Fibroblast of peridontal ligament (primary cell): ENCODE data around the gene TSACC.
"Not testable (repeated sequence)": the region's sequence is repeated elsewhere in the genome, so short reads cannot be mapped to it uniquely, and the experiment has no call there.

Experiments used
- DNase-seq: peaks from one replicate; pipeline ENCODE4 v3.0.0-alpha.2; 2010; ENCODE audit errors: extremely low read depth

The TSACC gene

DNA sequence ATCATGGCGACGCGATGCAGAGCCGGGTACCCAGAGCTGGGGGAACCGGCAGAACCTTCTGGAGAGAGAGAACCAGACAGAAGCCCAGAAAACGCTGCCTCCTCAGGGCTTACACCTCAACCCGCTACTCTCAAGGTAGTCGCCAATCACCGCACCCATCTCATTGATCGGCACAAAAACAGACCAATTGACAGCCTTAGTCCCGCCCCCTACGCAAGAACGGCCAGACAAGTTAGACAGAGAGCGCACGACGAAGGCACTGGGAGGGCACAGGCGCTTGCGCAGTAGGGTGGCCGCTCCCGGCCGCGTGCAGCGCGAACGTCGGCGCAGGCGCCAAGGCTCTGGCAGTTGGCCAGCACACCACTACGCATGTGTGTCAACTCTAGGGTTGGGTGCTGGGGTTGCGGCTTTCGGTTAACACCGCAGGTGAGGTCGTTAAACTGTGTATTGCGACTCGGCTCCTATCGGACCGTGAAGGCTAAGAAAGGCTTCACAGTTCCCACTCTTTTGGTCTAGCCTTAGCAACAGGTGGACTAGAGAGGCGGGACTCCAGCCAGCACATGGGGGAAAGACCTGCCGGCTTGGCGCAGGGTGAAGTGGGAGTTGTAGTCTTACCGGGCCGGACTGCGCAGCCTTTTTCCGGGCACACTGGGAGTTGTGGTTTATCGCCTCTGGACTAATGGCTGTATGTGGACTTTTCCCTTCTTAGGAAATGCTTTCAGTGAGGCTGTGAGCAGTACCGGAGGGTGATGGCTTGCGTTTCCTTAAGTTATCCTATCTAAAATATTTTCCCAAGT lies at the start of gene TSACC, which contains the start of gene CCT3:
Gene TSACC, plus strand, starts transcription at position 347 of the 797 bp plus-strand sequence. CDS start 1,232 bp downstream, outside the sequence.
Gene CCT3, minus strand, starts transcription at position 113 of the 797 bp plus-strand sequence. Its CDS starts 108 bp downstream, at position 5.
- DNase-seq: peak; percentile 100

GRCh38 chr1:156289857-156290256 lies 48.5 kb upstream of the TSACC start:
- DNase-seq: no peak

DNA sequence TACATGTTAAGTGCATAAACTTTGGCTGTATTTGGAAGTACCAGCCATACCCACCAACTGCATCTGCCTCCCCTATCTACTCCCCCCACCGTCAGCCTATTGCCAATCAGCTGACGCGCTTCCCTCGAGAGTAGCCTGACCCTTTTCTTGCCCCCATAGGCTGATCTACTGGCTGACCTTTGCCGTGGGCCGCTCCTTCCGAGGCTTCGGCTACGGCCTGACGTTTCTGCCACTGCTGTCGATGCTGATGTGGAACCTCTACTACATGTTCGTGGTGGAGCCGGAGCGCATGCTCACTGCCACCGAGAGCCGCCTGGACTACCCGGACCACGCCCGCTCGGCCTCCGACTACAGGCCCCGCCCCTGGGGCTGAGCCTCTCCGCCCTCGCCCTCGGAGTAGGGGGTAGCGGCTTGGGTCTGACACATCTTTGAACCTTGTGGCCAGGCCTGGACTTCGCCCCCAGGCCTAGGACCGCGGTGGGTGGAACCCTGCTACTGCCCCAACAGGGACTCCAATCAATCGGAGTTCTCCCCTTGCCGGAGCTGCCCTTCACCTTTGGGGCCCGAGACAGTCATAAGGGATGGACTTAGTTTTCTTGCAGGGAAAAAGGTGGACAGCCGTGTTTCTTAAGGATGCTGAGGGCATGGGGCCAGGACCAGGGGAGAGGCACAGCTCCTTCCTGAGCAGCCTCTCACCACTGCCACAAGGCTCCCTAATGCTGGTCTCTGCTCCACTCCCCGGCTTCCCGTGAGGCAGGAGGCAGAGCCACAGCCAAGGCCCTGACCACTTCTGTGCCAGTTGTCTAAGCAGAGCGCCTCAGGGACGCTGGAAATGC lies 46.9 kb upstream of the TSACC start:
- peak; percentile 79 for DNase-seq

DNA sequence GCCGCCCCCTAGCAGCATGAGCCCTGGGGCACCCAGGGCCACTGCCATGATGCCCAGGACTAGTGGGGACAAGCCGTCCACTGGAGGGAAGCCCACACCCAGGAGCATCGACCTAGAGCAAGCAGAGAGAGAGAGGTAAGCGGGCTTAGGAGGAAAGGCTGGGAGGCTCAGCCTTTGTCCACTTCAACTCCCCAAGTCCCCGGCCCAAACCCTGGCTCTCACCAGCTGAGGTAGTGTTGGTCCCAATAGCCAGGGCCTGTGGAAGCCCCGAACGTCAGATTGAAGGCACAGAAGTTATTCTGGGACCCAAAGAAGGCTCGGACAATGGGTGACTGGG lies 45.3 kb upstream of the TSACC start:
- DNase-seq: no peak

DNA sequence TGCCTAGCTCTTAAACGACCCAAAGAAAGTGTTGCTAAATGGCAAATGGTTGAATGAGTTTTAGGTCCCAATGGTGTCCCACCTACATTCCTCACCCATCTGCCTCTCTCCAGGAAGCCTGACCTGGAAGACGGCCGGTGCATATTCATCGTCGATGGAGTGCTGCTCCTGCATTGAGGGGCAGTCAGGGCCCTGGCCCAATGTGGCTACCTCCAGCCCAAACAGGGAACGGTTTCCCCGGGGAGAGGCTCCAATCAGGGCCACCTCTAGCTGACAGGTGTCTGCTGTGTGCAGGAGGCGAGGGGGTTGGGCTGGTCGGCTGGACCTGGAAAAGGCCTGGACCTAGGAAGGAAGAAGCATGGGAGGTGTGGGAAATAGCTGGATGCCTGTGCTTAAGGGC lies 44.4 kb upstream of the TSACC start:
- DNase-seq: no peak

- DNase-seq: peak; percentile 75
Observed at GRCh38 chr1:156295391-156295947, 42.9 kb upstream of the TSACC start, which contains the start of gene GLMP. GLMP (minus strand) TSS chr1:156295679; CDS start chr1:156295645, 34 bp downstream.

- no peak for DNase-seq
Observed at GRCh38 chr1:156298852-156299357, 39.4 kb upstream of the TSACC start, which contains the start of gene VHLL. VHLL (minus strand) TSS chr1:156299307; CDS start chr1:156299189, 118 bp downstream.

- no peak for DNase-seq
Observed at GRCh38 chr1:156303241-156303640, 35.1 kb upstream of the TSACC start.

DNA sequence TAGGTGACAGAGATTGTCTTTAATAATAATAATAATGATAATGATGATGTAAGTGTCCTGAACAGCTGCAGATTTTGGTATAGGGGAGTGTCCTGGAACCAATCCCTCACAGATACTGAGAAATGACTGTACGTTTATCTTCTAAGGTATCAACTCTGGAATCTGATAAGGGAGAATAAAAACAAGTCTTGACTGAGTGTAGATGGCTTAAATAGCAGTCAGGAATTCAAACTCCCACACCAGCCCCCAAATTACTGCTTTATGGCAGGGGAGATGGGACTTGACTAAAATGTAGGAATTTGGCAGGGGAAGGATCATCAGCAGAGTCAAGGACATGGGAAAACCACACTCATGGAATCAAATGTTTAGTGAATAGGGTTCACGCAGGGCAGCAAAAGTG lies 33.1 kb upstream of the TSACC start:
- no peak for DNase-seq

DNA sequence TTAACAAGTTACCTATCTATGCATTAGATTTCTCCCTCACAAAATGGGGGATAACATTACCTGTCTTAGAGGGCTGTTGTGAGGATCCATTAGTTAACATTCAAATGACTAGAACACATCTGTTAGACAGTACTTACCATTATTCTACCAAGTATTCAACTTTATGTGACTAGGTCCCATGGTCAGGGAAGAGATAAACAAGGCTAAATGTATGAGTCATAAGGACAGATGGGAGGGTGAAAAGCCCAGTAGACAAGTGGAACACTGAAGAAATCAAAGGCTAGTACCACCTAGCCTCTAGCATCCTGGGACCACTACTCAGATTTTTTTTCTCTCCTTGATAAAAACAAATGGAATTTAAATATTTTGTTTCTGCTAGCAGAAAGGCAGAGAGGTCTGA lies 30.2 kb upstream of the TSACC start:
- DNase-seq: peak; percentile 67

DNA sequence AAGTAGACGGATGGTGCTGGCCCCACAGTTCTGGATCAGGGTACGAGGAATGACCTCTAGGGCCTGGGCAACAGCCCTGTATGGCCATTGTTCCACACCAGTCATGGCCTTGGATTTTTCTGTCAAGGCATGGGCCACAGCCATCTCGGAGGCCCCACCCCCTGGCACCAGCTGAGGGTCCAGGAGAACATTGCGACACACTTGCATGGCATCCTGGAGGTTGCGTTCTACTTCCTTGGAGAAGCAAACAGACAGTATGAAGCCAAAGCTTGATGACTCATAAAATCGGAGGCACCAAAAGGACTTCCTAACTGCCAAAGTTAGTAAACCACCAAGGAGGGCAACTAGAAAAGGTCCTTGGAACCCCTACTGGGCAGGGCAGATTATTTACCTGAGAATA lies 27.4 kb upstream of the TSACC start:
- peak; percentile 59 for DNase-seq

GRCh38 chr1:156316909-156317308 lies 21.4 kb upstream of the TSACC start:
- DNase-seq: no peak

DNA sequence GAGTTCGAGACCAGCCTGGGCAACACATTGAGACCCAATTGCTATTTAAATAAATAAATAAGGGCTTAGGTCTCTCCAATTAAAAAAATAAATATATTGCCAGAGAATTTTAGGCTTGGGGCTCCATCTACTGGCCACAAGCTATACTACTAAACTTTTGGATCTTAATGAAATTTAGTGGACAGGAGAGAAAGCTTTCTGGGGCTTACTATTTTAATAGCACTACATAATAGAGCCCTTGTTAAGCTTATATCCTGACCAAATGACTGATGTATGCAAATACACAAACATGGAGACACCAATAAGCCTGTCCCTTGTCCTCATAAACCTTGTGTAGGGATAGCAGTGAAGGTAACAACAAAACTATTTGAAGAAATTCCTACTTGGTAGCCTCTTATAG lies 18.7 kb upstream of the TSACC start:
- peak; percentile 63 for DNase-seq

DNA sequence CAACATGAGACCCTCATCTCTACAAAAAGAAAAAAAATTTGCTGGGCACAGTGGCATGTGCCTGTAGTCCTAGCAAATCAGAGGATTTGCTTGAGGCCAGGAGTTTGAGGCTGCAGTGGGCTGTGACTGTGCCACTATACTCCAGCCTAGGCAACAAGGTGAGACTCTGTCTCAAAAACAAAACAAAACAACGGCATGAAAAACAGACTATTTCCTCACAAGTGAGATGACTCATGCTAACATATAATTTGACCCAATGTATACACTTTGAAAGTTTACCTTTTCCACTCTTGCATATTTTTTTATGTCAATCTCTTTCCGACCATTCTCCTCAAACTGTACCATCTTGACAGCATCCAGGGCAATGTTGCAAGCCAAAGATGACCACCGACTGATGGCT lies 17.8 kb upstream of the TSACC start:
- DNase-seq: no peak

- DNase-seq: peak; percentile 41
Observed at GRCh38 chr1:156323179-156323578, 15.1 kb upstream of the TSACC start.

- DNase-seq: no peak
Observed at GRCh38 chr1:156336242-156336641, 2.1 kb upstream of the TSACC start.

- peak; percentile 22 for DNase-seq
Observed at GRCh38 chr1:156337052-156337887, 1.1 kb upstream of the TSACC start.

- no peak for DNase-seq
Observed at GRCh38 chr1:156337888-156338179, 492 bp upstream of the TSACC start.

DNA sequence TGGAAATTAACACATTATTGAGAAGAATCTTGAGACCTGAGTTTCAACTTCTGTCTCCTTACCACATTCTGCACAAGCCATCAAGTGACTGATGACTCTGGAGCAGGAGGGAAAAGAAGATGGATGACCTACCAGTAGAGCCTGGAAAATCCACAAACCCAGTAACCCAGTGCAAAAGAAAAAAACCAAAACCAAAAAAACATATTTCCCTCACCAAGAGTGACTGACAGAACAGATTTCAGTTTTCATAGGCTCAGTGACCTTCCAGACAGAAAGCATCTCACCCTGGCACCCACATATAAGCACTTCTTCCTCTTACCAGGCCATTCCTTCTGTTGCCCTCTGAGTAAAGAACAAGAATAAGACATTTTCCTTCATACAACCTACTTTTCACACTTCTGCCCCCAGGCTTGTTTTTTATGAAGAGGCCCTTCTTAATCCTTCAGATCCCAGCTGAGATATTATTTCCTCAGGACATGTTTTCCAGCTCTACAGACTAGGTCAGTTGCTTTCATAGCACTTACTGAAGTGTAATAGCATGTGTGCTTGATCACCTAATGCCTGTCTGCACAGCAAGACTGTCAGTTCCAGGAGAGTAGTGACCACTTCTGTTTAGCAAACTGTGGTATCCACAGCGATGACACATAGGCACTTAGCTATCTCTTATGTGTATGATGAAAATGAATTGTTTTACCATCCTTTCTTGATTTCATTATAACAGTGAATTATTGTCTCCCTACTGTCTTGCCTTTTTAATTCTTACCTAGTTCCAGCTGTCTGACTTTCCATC lies 4.0 kb downstream of the TSACC start:
- peak; percentile 40 for DNase-seq

DNA sequence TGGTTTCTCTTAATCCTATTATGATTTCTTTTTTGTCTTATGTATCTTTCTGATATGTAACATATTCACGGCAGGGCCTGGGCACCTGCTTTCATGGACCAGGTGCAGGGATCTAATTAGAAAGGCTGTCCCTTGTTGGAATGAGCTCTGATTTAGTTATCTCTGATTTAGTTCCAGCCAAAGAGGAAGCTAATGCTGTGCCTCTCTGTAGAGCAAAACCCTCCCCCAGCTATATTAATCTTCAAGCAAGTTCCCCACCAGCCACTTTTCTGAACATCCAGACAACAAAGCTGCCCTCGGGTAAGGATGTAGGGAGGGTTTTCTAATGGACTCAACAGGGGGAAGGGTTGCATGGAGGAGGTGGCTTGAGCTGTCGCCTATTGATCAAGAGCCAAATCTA lies 6.1 kb downstream of the TSACC start:
- no peak for DNase-seq

GRCh38 chr1:156346035-156346434 lies 7.7 kb downstream of the TSACC start:
- DNase-seq: not testable (repeated sequence)
